Measurements from ENCODE around the gene ST3GAL5.

The ST3GAL5 gene

GRCh38 chr2:85811180-85812093 is 77.4 kb downstream of the ST3GAL5 start:
- DNase-seq = no peak

GRCh38 chr2:85810371-85811179 is 78.2 kb downstream of the ST3GAL5 start:
- no peak for DNase-seq

GRCh38 chr2:85807756-85808155 is 81.0 kb downstream of the ST3GAL5 start:
- no peak for DNase-seq

GRCh38 chr2:85806358-85807118 is 82.3 kb downstream of the ST3GAL5 start:
- DNase-seq = no peak

DNA sequence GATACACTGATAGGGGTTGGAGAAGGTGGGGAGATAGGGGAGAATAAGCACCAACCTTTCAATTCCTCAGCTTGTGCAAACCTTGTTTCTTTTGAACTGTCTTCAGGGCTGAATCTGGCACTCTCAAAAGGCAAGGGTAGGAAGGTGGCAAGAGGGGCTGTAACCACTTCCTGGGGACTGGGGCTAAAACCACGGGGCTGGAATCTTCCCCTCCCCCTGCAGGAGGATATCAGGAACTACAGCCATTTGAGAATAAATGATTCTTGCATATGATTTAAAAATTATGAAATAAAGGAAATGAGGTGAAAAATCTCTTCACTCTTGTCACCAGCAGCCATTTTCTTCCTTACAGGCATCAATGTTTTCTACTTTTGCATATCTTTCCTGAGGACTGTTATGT is 84.2 kb downstream of the ST3GAL5 start:
- DNase-seq = no peak

- DNase-seq = no peak
Measured at GRCh38 chr2:85803704-85804425, 84.9 kb downstream of the ST3GAL5 start.

- DNase-seq = no peak
Measured at GRCh38 chr2:85802354-85803103, 86.3 kb downstream of the ST3GAL5 start.

- DNase-seq = no peak
Measured at GRCh38 chr2:85801871-85802270, 86.9 kb downstream of the ST3GAL5 start.

GRCh38 chr2:85800586-85800985 is 88.2 kb downstream of the ST3GAL5 start:
- DNase-seq = no peak

GRCh38 chr2:85799215-85799956 is 89.4 kb downstream of the ST3GAL5 start:
- DNase-seq = no peak

DNA sequence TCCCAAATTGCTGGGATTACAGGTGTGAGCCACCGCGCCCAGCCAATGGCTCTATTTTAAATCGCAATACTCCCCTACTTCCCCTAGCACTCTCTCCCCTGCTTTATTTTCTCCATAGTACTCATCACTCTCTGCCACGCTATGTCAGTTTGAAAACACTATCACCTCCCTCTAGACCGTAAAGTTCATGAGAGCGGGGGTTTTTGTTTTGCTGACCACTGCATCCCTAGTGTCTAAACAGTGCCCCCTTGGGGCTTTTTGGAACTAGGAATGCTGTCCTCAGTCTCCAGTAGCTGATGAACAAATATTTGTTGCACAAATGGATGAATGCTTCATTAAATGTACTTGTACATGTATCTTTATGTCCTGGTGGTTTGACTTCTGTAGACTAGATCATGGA is 90.9 kb downstream of the ST3GAL5 start:
- DNase-seq = peak in 21 of 56 donors; percentile 12 to 60 (median 26)

DNA sequence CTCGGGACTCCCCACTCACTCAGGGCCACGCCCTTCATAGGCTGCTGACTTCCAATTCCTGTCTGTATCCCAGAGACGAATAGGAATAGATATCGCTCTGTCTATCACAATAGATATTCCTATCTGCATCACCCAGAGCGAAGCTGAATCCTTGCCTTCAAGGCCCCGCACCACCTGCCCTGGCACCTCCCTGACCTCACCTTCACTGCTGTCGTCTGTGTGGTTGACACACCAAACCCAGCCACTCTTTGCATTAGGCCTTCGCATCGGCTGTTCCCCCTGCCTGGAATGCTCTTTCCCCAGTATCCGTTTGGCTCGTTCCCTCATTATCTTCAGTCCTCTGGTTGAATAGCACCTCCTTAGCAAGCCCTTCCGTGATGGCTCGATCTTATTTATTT is 91.5 kb downstream of the ST3GAL5 start:
- no peak for DNase-seq

DNA sequence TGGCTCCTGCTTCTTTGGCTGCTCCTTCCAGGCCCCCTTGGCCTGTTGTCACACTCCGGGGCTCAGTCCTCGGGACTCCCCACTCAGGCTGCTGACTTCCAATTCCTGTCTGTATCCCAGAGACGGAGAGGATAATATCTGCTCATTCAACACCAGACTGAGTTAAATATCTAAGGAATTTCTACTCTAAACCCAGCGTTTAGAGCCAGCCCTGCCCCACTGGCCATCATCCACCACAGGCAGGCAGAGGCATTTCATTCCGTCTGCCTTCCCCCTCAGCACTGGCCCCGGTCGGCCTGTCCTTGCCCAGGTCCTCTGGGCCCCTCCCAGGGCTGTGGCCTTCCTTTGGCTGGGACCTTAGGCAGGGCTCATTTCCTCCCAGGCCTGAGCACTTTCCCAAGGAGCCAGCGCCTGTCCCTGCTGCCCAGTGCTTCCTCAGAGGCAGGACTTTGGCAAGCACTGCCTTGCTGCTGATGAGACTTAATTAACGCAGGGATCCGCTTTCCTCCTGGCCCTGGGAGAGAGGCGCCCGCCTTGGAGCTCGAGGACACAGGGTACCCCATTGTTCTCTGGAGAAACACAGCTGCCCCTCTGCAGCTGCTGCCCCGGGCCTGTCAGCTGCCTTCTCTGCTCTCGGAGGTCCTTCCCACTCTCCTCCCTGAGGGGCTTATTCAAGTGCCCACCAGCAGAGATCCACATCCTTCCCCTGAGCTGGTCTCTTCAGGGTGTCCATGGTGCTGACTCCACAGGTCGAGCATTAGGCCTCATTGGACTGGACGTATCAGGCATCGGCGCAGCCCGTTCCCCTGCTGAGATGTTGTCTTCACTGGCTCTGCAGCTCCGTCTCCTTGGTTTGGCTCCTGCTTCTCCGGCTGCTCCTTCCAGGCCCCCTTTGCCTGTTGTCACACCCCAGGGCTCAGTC is 92.2 kb downstream of the ST3GAL5 start:
- peak in 52 of 56 donors; percentile 30 to 87 (median 72) for DNase-seq

DNA sequence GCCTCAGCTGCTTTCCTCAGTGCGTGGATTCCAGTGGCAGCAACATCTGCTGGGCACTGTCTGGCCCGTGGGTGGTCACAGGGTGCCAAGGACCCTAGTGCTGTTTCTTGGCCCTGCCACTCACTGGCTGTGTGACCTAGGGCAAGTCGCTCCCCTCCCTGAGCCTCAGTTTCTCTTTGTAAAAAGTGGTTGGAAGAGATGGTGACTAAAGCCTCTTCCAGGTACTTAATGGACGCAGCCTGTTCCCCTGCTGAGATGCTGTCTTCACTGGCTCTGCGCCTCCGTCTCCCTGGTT is 92.8 kb downstream of the ST3GAL5 start:
- DNase-seq = no peak

GRCh38 chr2:85795331-85796045 is 93.3 kb downstream of the ST3GAL5 start:
- peak in 1 of 56 donors; percentile 17 for DNase-seq

- peak in 34 of 56 donors; percentile 11 to 79 (median 50) for DNase-seq
Measured at GRCh38 chr2:85794491-85795121, 94.2 kb downstream of the ST3GAL5 start.

DNA sequence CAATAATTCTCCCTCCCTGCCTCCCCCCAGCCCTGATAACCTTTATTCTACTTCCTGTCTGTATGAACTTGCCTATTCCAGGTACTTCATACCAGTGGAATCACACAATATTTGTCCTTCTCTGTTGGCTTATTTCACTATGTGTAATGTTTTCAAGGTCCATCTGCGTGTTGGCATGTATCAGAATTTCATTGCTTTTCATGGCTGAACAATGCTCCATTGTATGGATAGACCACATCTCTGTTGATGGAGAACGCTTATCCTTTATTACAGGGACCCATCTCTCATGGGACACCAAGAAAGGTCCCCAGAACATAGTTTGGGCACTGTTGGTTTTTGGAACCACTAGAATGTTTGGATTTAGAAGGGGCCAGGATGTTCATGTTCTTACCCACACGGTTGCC is 94.8 kb downstream of the ST3GAL5 start:
- peak in 4 of 56 donors; percentile 53 to 67 (median 58) for DNase-seq

All from nucleus accumbens (tissue), 56 donors.